Breast epithelium (tissue), 3 donors: Measurements from ENCODE around the gene CDK19.

Experiments
- POLR2AphosphoS5 ChIP-seq, 3 donors: sonication (generic); formaldehyde crosslinking; IDR thresholded peaks; one replicate each; pipeline ENCODE4 v1.6.1; 2017; ENCODE audit warnings: antibody characterized with exemption in 3 of 3
- TF ChIP-seq, protein P1 (sequence below), 3 donors: fragments of 450-650 bp; IDR thresholded peaks; one replicate each; pipeline ENCODE4 v1.5.1; 2016 to 2017; ENCODE audit warnings: antibody characterized with exemption in 3 of 3, mild to moderate bottlenecking in 3 of 3, moderate library complexity in 3 of 3

DNA sequence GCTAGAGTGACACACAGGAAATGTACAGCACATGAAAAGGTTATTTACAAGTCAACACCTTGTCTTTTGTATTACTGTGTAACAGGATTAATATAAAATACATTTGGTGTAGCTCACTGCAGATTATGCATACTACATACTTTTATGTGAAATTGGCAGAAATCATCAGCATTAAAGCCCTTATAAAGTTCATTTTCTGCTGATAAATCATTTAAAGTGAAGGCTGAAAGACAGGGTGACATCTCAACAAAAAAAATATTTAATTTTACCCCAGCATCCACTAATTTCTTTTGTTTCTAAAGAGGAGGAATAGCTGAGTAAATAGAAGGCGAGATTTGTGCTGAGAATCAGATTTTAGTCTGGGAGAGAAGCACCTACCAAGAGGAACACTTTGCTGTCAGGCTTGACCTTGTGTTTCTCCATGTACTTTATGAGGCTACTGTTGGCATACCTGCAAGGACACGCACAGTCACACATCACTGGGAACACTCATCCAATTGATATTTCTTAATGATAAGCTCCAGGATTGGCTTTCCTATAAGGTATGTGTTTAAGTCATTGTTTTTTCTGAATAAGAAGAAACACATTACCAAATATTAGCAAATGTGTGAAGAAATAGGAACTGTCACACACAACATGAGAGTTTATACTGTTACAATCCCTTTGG is 192.2 kb downstream of the CDK19 start:
- TF ChIP-seq, protein P1, sequence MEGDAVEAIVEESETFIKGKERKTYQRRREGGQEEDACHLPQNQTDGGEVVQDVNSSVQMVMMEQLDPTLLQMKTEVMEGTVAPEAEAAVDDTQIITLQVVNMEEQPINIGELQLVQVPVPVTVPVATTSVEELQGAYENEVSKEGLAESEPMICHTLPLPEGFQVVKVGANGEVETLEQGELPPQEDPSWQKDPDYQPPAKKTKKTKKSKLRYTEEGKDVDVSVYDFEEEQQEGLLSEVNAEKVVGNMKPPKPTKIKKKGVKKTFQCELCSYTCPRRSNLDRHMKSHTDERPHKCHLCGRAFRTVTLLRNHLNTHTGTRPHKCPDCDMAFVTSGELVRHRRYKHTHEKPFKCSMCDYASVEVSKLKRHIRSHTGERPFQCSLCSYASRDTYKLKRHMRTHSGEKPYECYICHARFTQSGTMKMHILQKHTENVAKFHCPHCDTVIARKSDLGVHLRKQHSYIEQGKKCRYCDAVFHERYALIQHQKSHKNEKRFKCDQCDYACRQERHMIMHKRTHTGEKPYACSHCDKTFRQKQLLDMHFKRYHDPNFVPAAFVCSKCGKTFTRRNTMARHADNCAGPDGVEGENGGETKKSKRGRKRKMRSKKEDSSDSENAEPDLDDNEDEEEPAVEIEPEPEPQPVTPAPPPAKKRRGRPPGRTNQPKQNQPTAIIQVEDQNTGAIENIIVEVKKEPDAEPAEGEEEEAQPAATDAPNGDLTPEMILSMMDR (IDR thresholded peaks at IDR 0.05) = no peak
- TF ChIP-seq POLR2AphosphoS5 (IDR thresholded peaks at IDR 0.05) = no peak
